HepG2 (cell line): ENCODE results near the gene ANKRD12. TPM values are rescaled to one million over a fixed set of nuclear protein-coding genes. Genes with fewer than 3 reads are reported as not detected.

Experiments used
- CREB1 ChIP-seq, 2 experiments: fragments of 450-650 bp in 1 of 2; IDR thresholded peaks; 2 replicates each; pipeline ENCODE4 v1.6.1; 2016 to 2017; ENCODE audit warnings: control low read depth in 1 of 2, mild to moderate bottlenecking in 1 of 2, missing compliant biosample characterization in 1 of 2, missing genetic modification characterization in 1 of 2
- CREM ChIP-seq, 2 experiments: sonication (generic) in 1 of 2; formaldehyde crosslinking in 1 of 2; IDR thresholded peaks; 2 replicates each; pipeline versions ENCODE4 v1.4.0 to v1.6.1; 2016 to 2020; ENCODE audit warnings: antibody characterized with exemption in 1 of 2, mild to moderate bottlenecking in 1 of 2, missing genetic modification reagents in 1 of 2
- SMC3 ChIP-seq: IDR thresholded peaks from 2 replicates; pipeline ENCODE4 v1.6.1; 2011; ENCODE audit warnings: low read length, improper control_type of control experiment
- ZNF253 ChIP-seq: sonication (generic); formaldehyde crosslinking; IDR thresholded peaks from 2 replicates; pipeline ENCODE4 v1.8.0; 2022; ENCODE audit warnings: mild to moderate bottlenecking, missing genetic modification reagents, borderline replicate concordance
- ZNF335 ChIP-seq: sonication (generic); formaldehyde crosslinking; IDR thresholded peaks from 2 replicates; pipeline ENCODE4 v1.4.0; 2020; ENCODE audit warnings: missing genetic modification reagents
- ZNF367 ChIP-seq: sonication (generic); formaldehyde crosslinking; IDR thresholded peaks from 2 replicates; pipeline ENCODE4 v1.4.0; 2020; ENCODE audit warnings: missing genetic modification reagents, borderline replicate concordance
- polyA plus RNA-seq, 8 experiments: library from polyadenylated mRNA; depleted of rRNA in 3 of 8; stranded (reverse) in 7 of 8; unstranded in 1 of 8; fragments of >200 nt; fragmentation: Illumina TruSeq in 4 of 8; extraction: Trizol in 4 of 8; gene quantifications; 2 replicates each; pipeline versions ENCODE4 v1.2.1 to v1.2.3, GENCODE V29; 2011 to 2016; ENCODE audit warnings: low read depth in 4 of 8, missing spikeins in 1 of 8, mixed read lengths in 1 of 8; ENCODE audit not compliant: insufficient read depth in 1 of 8
- total RNA-seq, 5 experiments: library from RNA; depleted of rRNA; stranded (reverse); fragments of >200 nt; fragmentation: Illumina TruSeq; extraction: Trizol; gene quantifications; 2 replicates each; pipeline ENCODE4 v1.2.3, GENCODE V29; 2016; ENCODE audit warnings: low read depth in 1 of 5
- TF ChIP-seq, protein P1 (sequence below), 2 experiments: sonication (generic) in 1 of 2; formaldehyde crosslinking in 1 of 2; IDR thresholded peaks; 2 replicates each; pipeline versions ENCODE4 v1.5.1 to v1.6.1; 2011 to 2020; ENCODE audit warnings: borderline replicate concordance in 1 of 2, low read depth in 1 of 2, low read length in 1 of 2, mild to moderate bottlenecking in 1 of 2, missing genetic modification reagents in 1 of 2, moderate library complexity in 1 of 2
- TF ChIP-seq, protein P2 (sequence below): sonication (generic); formaldehyde crosslinking; IDR thresholded peaks from 2 replicates; pipeline ENCODE4 v1.9.0; 2021; ENCODE audit warnings: missing genetic modification reagents, mild to moderate bottlenecking, borderline replicate concordance
- TF ChIP-seq, protein P3 (sequence below): sonication (generic); formaldehyde crosslinking; IDR thresholded peaks from 2 replicates; pipeline ENCODE4 v1.5.1; 2020; ENCODE audit warnings: missing genetic modification reagents, mild to moderate bottlenecking, borderline replicate concordance
- TF ChIP-seq, protein P4 (sequence below): sonication (generic); formaldehyde crosslinking; IDR thresholded peaks from 2 replicates; pipeline ENCODE4 v1.4.0; 2020; ENCODE audit warnings: missing genetic modification reagents
- TF ChIP-seq, protein P5 (sequence below): sonication (generic); formaldehyde crosslinking; IDR thresholded peaks from 2 replicates; pipeline ENCODE4 v1.4.0; 2020; ENCODE audit warnings: missing genetic modification reagents, borderline replicate concordance

ANKRD12 gene
- total and polyA plus RNA-seq, 2 of the 13 experiments (the other 11 are each of a cell fraction or from before 2014, with no cell fraction given): 6.0 to 23.2 TPM

DNA sequence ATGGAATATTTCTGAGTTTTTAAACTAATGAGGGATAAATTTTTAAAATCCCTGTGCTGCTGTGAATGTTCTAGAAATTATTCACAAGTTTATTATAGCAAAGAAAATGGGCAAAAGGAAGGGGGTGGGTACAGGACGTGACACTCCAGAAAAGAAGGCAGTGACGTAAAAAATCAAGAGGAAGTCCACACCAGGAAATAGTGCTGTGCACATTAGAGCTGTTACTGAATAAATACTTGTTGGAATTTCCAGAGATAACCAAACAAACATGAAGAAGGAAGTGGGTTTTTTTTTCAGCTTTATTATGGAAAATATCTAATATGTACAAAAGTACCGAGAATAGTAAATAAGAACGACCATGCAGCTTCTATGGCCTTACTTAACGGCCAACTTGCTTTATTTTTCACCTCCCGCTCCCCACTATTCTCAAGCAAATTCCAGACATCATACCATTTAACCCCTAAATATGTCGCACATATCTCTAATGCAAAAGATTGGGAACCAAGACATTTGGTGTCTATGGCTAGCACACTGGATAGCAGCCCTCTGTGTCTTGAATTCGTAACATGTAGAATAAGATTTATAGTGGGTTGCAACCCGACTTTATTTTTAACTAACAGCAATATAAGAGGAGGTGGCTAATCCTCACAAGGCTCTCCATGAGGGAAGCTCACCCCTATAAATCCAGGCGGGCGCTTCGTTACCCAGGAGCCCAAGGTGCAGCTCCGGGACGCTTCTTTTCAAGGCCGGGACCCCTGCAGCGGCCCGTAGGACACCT, 34.7 kb upstream of the ANKRD12 start (continued):
- TF ChIP-seq, protein P1, sequence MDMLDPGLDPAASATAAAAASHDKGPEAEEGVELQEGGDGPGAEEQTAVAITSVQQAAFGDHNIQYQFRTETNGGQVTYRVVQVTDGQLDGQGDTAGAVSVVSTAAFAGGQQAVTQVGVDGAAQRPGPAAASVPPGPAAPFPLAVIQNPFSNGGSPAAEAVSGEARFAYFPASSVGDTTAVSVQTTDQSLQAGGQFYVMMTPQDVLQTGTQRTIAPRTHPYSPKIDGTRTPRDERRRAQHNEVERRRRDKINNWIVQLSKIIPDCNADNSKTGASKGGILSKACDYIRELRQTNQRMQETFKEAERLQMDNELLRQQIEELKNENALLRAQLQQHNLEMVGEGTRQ (IDR thresholded peaks at IDR 0.05; ENCODE audit: low read depth, low read length): no peak
- TF ChIP-seq, protein P1 (CRISPR knock-in tag; IDR thresholded peaks at IDR 0.05; ENCODE audit: borderline replicate concordance): 0 out of 2 replicates have a peak, but pooled peaks have one; percentile 40
- TF ChIP-seq CREB1 (IDR thresholded peaks at IDR 0.05) (peak; percentile 84), CREB1 (CRISPR knock-in tag; IDR thresholded peaks at IDR 0.05) (peak; percentile 91), ZNF253 (CRISPR knock-in tag) (no peak), ZNF367 (CRISPR knock-in tag) (0 out of 2 replicates have a peak, but pooled peaks have one; percentile 13), SMC3 (no peak), CREM (IDR thresholded peaks at IDR 0.05) (peak; percentile 76), CREM (CRISPR knock-in tag; IDR thresholded peaks at IDR 0.05) (no peak), ZNF335 (CRISPR knock-in tag) (0 out of 2 replicates have a peak, but pooled peaks have one; percentile 37)
- TF ChIP-seq, protein P2, sequence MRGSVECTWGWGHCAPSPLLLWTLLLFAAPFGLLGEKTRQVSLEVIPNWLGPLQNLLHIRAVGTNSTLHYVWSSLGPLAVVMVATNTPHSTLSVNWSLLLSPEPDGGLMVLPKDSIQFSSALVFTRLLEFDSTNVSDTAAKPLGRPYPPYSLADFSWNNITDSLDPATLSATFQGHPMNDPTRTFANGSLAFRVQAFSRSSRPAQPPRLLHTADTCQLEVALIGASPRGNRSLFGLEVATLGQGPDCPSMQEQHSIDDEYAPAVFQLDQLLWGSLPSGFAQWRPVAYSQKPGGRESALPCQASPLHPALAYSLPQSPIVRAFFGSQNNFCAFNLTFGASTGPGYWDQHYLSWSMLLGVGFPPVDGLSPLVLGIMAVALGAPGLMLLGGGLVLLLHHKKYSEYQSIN: no peak
- TF ChIP-seq, protein P3, sequence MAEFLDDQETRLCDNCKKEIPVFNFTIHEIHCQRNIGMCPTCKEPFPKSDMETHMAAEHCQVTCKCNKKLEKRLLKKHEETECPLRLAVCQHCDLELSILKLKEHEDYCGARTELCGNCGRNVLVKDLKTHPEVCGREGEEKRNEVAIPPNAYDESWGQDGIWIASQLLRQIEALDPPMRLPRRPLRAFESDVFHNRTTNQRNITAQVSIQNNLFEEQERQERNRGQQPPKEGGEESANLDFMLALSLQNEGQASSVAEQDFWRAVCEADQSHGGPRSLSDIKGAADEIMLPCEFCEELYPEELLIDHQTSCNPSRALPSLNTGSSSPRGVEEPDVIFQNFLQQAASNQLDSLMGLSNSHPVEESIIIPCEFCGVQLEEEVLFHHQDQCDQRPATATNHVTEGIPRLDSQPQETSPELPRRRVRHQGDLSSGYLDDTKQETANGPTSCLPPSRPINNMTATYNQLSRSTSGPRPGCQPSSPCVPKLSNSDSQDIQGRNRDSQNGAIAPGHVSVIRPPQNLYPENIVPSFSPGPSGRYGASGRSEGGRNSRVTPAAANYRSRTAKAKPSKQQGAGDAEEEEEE: no peak
- TF ChIP-seq, protein P4, sequence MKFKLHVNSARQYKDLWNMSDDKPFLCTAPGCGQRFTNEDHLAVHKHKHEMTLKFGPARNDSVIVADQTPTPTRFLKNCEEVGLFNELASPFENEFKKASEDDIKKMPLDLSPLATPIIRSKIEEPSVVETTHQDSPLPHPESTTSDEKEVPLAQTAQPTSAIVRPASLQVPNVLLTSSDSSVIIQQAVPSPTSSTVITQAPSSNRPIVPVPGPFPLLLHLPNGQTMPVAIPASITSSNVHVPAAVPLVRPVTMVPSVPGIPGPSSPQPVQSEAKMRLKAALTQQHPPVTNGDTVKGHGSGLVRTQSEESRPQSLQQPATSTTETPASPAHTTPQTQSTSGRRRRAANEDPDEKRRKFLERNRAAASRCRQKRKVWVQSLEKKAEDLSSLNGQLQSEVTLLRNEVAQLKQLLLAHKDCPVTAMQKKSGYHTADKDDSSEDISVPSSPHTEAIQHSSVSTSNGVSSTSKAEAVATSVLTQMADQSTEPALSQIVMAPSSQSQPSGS (CRISPR knock-in tag): no peak
- TF ChIP-seq, protein P5, sequence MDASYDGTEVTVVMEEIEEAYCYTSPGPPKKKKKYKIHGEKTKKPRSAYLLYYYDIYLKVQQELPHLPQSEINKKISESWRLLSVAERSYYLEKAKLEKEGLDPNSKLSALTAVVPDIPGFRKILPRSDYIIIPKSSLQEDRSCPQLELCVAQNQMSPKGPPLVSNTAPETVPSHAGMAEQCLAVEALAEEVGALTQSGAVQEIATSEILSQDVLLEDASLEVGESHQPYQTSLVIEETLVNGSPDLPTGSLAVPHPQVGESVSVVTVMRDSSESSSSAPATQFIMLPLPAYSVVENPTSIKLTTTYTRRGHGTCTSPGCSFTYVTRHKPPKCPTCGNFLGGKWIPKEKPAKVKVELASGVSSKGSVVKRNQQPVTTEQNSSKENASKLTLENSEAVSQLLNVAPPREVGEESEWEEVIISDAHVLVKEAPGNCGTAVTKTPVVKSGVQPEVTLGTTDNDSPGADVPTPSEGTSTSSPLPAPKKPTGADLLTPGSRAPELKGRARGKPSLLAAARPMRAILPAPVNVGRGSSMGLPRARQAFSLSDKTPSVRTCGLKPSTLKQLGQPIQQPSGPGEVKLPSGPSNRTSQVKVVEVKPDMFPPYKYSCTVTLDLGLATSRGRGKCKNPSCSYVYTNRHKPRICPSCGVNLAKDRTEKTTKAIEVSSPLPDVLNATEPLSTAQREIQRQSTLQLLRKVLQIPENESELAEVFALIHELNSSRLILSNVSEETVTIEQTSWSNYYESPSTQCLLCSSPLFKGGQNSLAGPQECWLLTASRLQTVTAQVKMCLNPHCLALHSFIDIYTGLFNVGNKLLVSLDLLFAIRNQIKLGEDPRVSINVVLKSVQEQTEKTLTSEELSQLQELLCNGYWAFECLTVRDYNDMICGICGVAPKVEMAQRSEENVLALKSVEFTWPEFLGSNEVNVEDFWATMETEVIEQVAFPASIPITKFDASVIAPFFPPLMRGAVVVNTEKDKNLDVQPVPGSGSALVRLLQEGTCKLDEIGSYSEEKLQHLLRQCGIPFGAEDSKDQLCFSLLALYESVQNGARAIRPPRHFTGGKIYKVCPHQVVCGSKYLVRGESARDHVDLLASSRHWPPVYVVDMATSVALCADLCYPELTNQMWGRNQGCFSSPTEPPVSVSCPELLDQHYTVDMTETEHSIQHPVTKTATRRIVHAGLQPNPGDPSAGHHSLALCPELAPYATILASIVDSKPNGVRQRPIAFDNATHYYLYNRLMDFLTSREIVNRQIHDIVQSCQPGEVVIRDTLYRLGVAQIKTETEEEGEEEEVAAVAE (CRISPR knock-in tag): 0 out of 2 replicates have a peak, but pooled peaks have one; percentile 4
